Stimulated activated CD4-positive, alpha-beta T cell treated with anti-CD3 and anti-CD28 coated beads, Interleukin-12 subunit alpha, Interleukin-12 subunit beta, amount 100 ng/mL, for 48 hours (primary cell): Measurements from ENCODE around the gene GUCY1A1.

Source experiments
- DNase-seq, 3 donors: peaks; one replicate each; pipeline ENCODE4 v3.0.0-alpha.2; 2020; ENCODE audit warnings: low read depth in 2 of 3, low spot score in 1 of 3

Gene GUCY1A1

DNA sequence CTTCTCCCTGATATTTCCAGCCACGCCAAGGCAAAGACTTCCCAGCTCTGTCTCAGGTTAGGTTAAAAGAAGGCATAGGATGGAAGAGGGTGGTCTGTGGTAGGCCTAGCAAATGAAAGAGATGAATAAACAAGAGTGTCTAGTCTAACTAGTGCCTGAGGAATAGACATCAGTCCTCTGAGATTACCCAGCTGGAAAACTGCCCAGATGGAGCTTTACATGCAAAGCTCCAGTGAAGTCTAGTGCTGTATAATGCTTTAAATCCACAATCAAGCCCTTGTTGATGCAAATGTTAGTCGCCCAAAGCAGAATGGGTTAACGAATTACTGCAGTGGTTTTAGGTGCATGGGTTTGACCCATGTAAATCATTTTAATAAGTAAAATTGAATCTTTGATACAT, 67.4 kb downstream of the GUCY1A1 start:
- DNase-seq: no peak

DNA sequence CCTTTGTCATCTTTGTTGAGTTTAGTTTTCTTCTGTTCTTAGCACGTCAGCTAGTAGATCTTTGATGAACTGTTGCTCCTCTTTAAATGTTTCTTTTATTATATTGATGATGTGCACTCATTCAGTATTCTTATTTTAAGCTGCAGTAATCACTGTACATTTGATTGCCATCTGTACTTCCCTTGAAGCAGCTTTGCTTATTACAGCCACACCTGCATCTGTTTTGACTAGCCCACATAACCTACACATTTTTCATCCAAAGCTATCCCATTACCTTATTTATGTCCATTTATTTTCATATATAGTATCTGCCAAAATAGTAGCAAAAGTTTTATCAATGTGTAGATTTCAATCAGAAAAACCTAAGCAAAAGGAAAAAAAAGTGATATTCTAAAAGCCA, 68.3 kb downstream of the GUCY1A1 start:
- DNase-seq: no peak

DNA sequence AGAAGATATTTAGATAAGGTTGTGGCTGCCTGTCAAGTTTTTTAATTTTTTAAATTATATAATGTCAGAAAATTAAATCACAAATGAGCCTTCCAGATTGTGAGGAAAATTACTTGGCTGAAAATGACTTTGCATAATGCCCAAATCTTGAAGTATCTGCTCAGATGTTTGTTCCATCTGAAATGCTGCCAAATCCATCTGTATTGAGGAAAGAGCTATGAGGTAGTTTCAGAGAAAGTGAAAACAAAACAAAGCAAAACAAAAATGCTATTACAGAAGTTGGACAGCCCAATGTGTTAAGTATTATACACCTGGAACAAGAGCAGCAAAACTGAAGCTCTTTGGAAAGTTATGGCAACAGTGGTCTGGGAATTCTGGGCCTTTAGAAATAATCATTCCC, 68.8 kb downstream of the GUCY1A1 start:
- no peak for DNase-seq

DNA sequence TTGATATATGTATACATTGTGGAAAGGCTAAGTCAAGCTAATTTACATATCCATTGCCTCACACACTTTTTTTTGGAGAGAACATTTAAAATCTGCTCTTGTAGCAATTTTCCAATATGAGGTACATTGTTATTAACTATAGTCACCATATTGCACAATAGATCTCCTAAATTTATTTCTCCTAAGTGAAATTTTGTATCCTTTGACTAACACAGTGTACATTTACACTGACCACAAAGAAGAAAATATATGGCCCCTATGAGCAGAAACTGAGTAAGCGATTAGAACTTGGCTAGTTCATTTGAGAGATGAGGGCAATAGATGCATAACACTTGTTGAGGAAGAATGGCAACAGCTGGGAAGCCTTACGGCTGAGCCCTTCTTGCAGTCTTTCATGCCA, 71.9 kb downstream of the GUCY1A1 start:
- no peak for DNase-seq

DNA sequence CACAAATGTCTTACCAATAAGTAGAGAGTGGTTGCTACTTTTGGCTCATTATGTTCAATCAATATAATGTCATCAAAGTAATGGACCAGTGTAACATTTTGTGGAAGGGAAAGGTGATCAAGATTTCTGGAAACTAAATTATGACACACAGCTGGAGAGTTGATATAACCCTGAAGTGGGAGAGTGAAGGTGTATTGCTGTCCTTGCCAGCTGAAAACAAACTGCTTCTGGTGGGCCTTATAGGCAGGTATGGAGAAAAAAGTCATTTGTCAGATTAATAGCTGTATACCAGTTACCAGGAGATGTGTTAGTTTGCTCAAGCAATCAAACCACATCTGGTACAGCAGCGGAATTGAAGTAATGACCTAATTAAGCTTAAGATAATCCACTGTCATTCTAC, 74.9 kb downstream of the GUCY1A1 start:
- DNase-seq: no peak

DNA sequence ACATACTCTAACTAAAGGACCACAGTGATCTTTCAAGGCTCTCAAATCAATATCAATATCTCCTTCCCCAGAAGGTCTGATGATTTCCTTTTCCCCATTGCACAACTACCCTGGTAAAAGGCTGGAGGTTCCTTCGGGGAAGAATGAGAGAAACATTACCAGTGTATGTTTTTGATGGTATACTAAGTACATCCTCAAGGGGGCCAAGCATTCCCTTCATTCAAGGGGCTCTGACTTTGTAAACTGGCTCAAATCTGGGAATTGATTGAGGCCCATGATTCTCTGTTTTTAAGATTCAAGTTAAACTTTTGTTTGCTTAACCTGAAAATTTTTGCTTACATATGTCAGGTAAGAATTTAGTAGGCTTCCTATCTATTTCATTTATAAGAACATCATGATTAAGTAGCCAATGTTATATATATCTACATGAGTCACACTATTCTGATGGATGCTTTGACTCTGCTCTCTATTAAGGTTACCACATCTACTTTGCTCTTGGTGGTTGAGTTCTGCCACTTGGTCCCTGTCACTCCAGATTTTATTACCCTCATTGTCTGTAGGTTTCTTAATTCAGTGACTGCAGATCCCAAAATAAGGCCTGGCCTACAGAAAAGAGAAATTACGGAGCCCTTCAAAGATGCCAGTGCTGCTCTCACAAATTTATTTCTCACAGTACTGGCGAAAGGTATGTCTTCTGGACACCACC, 75.8 kb downstream of the GUCY1A1 start:
- DNase-seq: no peak

DNA sequence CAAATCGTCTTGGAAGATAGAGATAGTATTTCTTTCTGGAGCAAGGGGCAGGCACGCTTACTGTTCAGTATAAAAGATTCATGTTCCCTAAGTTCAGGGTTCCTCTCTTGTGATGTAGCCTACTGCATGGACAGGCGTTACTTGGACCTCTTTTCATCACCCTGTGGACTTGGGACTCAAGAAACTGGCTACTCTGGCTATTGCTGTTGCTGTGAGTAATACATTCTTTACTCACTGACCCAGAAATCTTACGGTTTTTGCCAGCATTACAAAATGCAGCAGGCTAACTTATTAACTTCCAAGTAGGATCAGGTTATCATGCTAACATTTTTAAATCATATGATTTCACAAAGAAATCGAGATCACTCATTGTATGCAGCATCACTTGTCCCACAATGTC, 79.3 kb downstream of the GUCY1A1 start:
- no peak for DNase-seq

DNA sequence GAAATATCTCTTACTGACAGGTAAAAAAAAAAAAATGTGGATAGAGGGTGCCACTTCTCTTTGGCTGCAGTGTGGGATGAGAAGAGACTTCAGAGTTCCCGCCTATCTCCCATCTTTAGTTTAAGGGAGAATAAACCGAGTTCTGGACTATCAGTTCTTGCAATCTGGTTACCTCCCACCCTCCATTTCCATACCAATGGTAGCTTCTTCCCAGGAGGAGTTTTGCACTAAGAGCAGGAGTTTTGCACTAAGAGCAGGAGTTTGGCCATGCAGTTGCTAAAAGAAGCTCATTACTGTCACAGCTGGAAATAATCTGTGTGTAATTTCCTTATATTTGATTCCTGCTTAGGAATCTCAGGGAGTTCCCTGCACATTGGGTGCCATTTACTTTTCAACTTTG, 81.4 kb downstream of the GUCY1A1 start:
- no peak for DNase-seq

DNA sequence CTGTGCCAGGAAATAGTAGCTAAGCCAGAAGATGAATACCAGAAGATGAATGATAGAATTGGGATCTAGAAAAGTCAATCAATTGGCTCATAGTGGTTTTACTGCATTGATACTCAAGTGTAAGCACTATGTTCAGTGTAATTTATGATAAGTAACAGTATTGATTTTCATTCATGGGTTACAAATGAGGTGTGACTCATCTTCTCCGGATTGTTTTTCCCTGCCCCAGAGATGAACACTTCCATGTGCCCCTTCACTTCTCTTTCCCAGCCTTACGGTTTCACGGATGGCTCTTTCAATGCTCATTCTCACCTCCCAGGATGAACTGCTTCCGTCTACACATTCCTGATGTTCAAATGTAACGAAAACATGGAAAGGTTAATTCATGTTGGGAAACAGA, 82.4 kb downstream of the GUCY1A1 start:
- DNase-seq: no peak

DNA sequence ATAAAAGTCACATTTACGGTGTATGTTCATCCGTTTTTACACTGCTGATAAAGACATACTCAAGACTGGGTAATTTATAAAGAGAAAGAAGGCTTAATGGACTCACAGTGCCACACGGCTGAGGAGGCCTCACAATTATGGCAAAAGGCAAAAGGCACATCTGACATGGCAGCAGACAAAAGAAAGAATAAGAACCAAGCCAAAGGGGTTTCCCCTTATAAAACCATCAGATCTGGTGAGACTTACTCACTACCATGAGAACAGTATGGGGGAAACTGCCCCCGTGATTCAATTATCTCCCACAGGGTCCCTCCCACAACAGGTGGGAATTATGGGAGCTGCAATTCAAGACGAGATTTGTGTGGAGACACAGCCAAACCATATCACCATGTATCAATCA, 84.9 kb downstream of the GUCY1A1 start:
- DNase-seq: no peak

DNA sequence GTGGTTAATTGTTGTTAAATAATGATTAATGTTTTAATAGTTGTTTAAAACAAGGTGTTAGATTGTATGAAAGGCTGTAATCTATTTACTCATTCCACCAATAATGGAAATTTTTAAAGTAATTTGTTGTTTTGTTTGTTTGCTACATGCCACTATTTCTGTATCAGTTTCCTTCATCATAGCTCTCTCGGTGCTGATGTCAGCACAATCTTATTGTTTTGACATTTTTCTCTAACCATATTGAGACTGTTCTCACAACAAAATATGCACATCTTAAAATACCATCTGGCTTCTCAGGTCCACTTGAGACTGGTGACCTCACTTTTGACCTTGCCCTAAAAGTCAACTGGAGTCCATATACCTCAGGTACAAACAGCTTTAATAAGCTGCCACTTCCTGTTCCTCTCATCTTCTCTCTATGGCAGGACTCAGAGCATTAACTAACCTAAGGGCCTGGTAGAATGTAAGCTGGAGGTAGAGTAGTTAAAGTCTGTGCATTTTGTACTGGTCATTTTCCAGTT, 91.2 kb downstream of the GUCY1A1 start:
- DNase-seq: no peak

DNA sequence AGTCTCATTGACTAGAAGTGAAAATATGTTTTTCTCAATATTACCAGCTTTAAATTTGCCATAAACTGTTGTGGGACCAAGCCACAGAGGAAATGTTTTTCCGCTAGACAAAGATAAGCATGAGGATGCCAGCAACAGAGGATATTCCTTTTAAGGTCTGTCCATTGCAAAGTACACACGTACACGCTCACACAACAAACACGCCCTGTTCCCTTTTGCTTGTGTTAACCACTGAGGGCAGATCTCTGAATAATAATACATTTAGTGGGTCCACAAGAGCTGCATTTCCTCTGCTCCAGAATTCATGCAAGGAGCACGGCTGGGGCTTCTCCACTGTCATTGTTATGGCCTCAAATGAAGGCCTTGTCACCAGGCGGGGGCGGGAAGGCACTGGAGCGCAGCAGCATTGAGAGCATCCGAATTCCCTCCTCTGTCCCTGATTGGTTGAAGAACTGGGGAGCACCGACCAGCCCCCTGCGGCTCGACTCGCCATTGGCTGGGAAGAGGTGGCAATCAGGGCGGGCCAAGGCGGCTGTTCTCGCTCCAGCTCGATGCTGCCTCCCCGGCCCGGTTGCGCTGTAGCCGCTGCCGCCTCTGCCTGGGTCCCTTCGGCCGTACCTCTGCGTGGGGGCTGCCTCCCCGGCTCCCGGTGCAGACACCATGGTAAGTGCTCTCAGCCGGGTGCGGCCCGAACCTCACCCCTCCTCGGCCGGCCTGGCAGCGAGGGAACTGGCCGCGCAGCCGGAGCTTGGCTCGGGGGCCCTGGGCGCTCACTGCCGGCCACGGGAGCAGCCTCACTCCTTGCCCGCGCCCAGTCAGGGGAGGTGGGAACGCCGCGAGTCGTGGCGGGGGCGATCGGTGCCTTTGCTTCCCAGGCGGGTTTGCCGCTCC, 92.1 kb downstream of the GUCY1A1 start, which contains the start of gene GUCY1B1:
TSS of gene GUCY1B1 (plus strand) at position 541 of the 891 bp plus-strand sequence. CDS start at position 661, 120 bp downstream.
- peak; percentile 45 to 66 (median 50) for DNase-seq

DNA sequence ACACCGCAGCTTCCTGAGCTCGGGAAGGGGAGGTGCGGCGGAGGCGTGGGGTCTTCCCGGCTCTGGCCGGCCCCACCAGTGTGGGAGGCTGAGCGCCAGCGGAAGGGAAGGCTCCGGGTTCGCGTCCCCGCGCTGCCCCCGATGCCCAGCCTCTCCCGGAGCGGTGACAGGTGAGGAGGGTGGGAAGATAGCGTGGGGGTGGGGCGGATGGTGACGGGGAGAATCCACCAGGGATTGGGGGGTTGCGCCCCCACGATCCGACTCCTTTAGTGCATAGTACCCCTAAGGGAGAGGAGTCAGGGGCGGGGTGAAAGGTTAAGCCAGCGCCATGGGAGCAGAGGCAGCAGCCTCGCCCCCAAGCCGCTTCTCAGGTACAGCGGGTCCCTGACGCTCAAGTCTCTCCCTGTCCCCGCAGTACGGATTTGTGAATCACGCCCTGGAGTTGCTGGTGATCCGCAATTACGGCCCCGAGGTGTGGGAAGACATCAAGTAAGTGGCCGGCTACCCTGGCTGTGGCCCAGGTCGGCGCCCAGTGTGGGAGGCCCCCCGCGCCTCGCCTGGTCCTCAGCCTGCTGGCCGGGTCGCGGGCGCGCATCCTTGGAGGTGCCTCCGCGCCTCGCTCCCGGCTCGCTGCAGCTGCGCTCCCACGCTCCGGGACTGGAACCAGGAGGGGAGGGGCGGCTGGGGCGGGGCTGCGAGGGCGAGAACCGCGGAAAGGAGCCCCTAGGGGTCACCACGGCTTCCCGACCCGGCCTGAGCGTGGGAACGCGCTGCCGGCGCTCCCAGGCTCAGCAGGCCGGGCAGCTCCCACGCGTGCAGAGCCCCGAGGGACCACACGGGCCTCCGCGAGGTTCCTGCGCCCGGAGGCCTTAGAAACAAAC, 93.0 kb downstream of the GUCY1A1 start:
- DNase-seq: no peak

DNA sequence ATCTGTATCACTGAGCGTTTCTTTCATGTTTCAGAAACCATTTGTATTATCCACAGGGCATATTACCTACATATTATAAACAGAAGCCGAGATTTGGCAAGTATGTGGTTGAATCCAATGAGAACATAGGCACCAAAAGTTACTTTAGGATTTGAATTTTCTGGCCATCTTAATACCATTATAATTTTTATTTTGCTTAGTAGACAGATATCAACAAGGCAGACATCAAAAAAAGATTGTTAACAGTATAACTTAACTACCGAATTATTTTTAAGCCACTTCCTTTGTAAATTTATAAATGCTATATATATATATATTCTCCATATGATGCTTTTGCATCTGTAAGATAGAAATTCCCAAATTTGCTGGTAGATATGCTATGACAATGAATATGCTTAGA, 94.4 kb downstream of the GUCY1A1 start:
- no peak for DNase-seq

DNA sequence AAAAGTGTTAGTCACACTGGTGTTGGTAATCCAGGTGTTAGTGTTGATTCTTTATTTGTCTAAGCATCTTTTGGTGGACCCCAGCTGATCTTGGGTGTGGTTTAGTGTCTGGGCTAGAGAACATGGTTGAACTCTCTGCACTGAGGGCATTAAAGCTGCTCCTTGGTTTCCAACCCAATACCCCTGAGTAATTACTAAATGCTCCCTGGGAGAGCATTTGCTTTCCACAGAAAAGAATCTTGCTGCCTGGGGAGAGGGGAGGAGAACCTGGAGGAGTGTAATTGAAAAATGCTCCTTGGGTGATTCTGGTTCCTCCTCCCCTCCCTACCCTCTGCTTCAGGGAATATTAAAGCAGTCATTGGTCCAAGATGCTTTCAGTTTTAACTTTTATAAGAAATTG, 95.3 kb downstream of the GUCY1A1 start:
- DNase-seq: no peak

DNA sequence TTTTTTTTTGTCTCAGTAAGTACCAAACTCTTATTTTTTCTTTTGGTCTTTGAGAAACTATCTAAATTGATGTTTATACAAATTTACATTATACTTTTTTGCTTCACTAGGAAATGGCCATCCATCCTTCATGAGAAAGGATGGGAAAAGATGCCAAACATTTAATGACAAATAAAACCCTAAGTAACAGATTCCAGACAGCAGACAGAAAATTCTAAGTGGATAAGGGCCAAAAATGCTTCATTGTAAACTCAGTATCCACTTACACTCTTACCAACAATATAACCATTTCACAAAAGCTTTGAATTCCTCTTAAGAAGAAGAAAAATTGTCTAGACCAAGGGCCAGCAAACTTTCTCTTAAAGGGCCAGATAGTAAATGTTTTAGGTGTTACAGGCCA, 95.7 kb downstream of the GUCY1A1 start:
- no peak for DNase-seq

DNA sequence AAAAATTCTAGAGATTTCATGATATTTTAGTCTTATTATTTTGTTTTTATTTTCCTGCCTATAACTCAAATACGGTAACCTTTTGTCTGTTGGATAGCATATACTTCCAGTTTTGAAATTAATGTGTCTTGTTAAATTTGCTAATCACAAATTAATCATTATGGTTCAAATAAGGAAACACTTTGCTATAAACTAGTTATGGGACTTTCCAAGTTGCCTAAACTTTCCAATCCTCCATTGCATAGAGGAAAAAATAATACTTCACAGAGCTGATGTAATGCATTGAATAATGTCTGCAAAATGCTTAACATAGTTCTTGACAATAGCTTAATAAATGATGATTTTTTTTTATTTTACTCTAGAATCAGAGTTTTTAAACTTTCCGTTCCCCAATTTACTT, 96.9 kb downstream of the GUCY1A1 start:
- DNase-seq: no peak

DNA sequence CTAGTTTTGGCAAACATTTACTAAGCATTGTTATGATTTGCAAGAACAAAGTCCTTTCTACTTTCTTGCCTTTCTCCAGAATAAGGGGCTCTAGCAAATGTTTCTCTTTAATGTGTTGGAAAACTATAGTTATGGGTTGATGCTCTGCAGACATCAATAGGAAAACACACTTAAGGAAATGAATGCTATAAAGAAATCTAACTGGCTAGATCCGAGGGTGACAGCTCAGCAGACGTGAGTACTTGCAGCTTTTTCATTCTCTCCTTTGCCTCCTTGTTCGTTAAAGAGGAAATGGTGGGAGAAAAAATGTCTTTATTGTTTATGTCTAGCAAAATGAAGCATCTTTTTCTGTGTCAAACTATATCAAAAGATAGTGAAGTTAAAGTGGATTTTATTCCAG, 98.5 kb downstream of the GUCY1A1 start:
- DNase-seq: no peak

DNA sequence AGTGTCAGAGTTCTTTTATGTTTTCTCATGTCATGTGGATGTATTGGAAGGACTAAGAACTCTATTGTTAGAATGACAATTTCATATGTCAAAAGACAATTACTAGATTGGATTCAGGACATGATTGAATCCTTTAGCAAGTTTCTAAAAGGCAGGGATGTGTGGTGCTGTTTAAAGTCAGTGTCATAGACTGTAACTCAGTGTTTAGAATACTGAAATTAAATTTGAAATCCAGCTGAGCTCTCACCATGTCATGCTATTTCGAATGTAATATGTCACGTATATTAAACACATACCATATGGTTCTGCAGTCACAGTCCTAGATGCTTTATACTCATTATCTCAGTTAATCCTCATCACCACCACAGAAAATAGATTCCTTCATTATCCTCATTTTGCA, 100.0 kb downstream of the GUCY1A1 start:
- no peak for DNase-seq

DNA sequence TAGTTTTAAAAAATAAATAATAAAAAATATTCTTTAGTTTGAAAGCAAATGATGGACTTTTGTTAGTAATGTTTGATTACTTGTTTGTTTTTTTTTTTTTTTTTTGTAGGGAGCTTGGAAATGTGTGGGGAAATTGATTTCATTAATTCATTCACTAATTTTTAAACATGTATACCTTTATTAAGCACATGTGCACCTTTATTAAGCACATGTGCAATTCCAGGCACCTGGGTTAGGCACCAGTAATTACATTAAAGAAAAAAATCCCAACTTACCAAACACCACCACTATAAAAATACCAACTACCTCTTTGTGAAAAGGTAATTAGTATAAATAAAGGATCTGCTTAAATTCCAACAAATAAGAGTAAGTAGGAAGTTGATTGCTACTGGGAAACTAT, 101.7 kb downstream of the GUCY1A1 start:
- no peak for DNase-seq

DNA sequence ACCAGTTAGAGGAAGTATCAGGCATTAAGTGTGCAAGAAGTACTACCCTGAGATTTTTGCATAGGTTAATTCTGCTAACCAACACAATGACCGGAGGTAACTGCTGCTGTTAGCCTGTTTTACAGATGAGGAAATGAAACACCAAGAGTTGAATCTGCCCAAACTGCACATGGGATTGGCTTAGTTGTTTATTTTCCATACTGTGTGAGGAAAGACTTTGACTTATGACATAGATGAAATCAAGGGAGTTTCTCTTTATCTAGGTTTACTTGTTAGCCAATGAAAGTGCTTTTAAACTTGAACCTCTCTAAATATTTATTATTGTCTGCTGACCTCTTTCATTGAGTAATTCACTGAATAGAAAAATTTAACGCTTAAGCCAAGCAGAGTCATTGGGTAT, 102.4 kb downstream of the GUCY1A1 start:
- DNase-seq: no peak
